Measurements from ENCODE around the gene DYRK1A.

DYRK1A gene

DNA sequence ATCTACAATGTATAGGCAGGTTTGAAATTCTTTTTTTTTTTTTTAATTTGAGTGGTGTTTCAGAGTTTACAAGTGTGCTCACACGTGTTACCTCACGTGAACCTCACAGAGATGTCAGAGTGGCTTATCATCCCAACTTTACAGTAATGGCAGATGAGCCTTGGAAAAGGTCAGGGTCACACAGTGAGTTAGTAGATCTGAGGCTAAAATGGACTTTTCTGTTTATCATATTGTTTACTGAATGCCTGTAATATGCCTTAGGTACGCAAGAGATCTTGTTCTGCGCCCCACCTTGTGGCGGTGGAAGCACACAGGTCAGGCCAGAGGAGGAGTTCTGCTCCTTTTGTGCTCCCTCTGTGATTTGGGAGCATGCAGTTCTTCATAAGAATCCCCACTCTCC lies 80.0 kb downstream of the DYRK1A start:
- Histone ChIP-seq H3K4me1 (peaks cover 15 to 53% (median 31%) of the 10 kb centered on the region in 10 experiments), H3K27ac (no peak overlapping the region), H3K4me2 (peak overlapping the region in 3 of 11 experiments; percentile 3 to 18 (median 6); a peak in 2 of 22 replicates), H3K4me3 (no peak overlapping the region), H3K9me3 (replicated peaks in 1 of 11) (peaks cover 0 to 20% (median 0%) of the 10 kb centered on the region in 11 experiments; a peak in 4 of 22 replicates), H3K9ac (0 out of 22 replicates have a peak overlapping the region, but pooled peaks of 1 of the 11 experiments have one; percentile 1), H3K36me3 (peaks cover 27 to 73% (median 53%) of the 10 kb centered on the region in 11 experiments), H3K27me3 (no peaks in the 10 kb centered on the region), H4K20me1 (peaks cover 69 to 100% (median 96%) of the 10 kb centered on the region in 11 experiments; a peak in 21 of 22 replicates)
- no peak for TF ChIP-seq Cebpa-rat (IDR thresholded peaks at IDR 0.05)

DNA sequence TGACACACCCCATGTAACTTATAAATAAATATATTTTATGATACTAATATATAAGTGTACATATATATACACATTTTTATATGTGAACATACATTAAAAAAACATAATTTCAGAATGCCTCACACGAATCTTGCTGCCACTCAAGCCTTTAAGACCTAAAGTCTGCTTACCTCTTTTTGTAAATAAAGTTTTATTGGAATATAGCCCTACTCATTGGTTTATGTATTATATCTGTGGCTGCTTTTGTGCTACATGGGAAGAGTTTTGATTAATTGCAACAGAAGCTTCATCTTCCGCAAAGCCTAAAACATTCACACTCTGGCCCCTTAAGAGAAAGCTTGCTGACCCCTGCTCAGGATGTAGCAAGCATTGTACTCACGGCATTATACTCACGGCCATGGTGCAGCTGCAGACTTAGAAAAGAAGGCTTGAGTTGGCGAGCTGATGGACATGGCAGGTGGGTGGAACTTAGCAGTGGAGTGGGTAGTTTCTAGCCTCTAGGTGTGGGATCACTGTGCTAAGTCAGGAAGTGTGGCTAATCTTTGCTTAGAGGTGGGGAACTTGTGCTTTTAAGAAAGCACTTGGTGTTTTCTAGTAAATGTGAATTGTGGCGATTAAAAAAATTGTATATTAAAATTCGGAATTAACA lies 80.8 kb downstream of the DYRK1A start:
- H3K27me3 ChIP-seq, result no peaks in the 10 kb centered on the region
- peaks cover 0 to 20% (median 0%) of the 10 kb centered on the region in 11 experiments; a peak in 4 of 22 replicates for H3K9me3 ChIP-seq (replicated peaks in 1 of 11)
- no peak overlapping the region for H3K9ac ChIP-seq
- H3K4me3 ChIP-seq, result no peak overlapping the region
- H3K27ac ChIP-seq, result no peak overlapping the region
- H3K4me1 ChIP-seq, result peaks cover 23 to 62% (median 40%) of the 10 kb centered on the region in 10 experiments
- H4K20me1 ChIP-seq, result peaks cover 76 to 100% (median 97%) of the 10 kb centered on the region in 11 experiments
- 0 out of 22 replicates have a peak overlapping the region, but pooled peaks of 1 of the 11 experiments have one; percentile 27 for H3K4me2 ChIP-seq
- TF ChIP-seq Cebpa-rat (IDR thresholded peaks at IDR 0.05), result no peak
- peaks cover 27 to 67% (median 49%) of the 10 kb centered on the region in 11 experiments for H3K36me3 ChIP-seq

DNA sequence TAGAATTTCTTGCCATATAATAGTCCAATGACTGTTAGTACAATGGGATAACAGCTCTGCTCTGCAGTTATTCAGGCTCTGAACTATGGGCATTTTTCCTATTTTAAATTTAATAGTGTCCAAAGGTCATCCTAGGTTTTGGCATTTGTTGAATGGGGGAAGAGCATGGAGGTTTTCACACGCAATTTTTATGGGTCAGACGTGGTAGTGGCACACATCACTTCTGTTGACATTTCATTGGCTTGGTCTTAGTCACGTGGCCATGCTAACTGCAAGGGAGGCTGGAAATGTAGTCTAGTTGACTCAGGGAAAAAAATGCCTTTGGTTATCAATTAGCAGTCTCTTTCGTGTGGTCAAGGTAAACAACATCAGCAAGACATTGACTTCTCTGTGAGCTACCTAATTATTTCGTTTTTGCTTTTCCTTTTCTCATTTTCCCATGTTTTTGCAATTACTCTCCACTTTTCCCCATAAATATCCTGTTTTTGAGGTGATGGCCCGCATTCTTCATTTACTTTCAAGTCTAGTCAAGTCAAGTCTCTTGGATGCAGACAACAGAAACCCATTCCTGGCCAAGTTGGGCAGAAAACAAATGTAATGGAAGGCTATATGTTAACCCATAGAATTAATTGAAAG lies 82.8 kb downstream of the DYRK1A start:
- Histone ChIP-seq H3K4me1 (peaks cover 33 to 64% (median 43%) of the 10 kb centered on the region in 10 experiments), H3K4me2 (peak overlapping the region in 2 of 11 experiments; percentile 3 to 7; a peak in 1 of 22 replicates), H3K4me3 (no peak overlapping the region), H3K9me3 (replicated peaks in 1 of 11) (peaks cover 0 to 20% (median 3%) of the 10 kb centered on the region in 11 experiments; a peak in 4 of 22 replicates), H4K20me1 (peaks cover 72 to 100% (median 96%) of the 10 kb centered on the region in 11 experiments), H3K27ac (no peak overlapping the region), H3K9ac (no peak overlapping the region), H3K27me3 (no peaks in the 10 kb centered on the region), H3K36me3 (peaks cover 18 to 48% (median 38%) of the 10 kb centered on the region in 11 experiments; a peak in 21 of 22 replicates)
- no peak for TF ChIP-seq Cebpa-rat (IDR thresholded peaks at IDR 0.05)

DNA sequence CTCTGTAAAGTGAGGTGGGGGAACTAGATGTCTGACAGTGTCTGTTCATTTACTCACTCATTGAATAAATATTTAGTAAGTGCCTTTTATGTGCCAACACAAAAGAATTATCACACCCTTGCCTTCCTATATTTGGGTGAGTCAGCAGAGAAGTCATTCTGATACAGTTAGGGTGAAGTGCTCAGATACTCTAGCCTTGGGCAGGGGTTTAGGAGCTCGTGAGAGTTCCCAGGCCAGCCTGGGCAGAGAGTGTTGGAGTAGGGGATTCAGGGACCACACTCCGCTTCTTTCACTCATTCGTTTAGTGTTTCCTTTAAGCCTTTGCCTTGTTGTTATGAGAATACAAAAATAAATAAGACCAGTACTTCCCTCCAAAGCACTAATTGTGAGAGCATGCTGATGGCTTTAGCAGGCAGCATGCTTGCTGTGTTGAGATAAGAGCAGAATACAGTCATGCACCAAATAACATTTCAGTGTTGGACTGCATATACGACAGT lies 83.9 kb downstream of the DYRK1A start:
- Histone ChIP-seq H3K27ac (peak overlapping the region in 2 of 11 experiments; percentile 12 to 15; a peak in 1 of 22 replicates), H3K4me1 (peaks cover 38 to 61% (median 48%) of the 10 kb centered on the region in 10 experiments), H3K27me3 (no peaks in the 10 kb centered on the region), H3K4me2 (peak overlapping the region in 5 of 11 experiments; percentile 0 to 13 (median 8); a peak in 5 of 22 replicates), H3K9me3 (replicated peaks in 1 of 11) (peaks cover 0 to 20% (median 3%) of the 10 kb centered on the region in 11 experiments; a peak in 4 of 22 replicates), H3K36me3 (peaks cover 18 to 52% (median 35%) of the 10 kb centered on the region in 11 experiments; a peak in 21 of 22 replicates), H4K20me1 (peaks cover 69 to 100% (median 95%) of the 10 kb centered on the region in 11 experiments), H3K4me3 (no peak overlapping the region), H3K9ac (no peak overlapping the region)
- TF ChIP-seq Cebpa-rat (IDR thresholded peaks at IDR 0.05), result no peak

DNA sequence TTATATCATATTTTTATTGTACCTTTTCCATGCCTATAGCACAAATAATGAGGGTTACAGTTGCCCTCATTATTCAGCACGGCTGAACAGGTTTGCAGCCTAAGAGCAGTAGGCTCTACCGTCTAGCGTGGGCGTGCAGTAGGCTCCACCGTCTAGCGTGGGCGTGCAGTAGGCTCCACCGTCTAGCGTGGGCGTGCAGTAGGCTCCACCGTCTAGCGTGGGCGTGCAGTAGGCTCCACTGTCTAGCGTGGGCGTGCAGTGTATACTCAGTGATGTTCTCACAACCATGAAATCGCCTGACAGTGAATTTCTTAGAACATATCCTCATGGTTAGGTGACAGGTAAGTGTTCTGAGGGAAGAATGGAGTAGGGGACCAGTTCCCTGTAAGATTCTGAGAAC lies 84.9 kb downstream of the DYRK1A start:
- Histone ChIP-seq H3K4me2 (peak overlapping the region; percentile 10 to 86 (median 72); a peak in 17 of 22 replicates), H3K36me3 (peaks cover 24 to 61% (median 44%) of the 10 kb centered on the region in 11 experiments), H3K9me3 (replicated peaks in 1 of 11) (peaks cover 0 to 20% (median 3%) of the 10 kb centered on the region in 11 experiments; a peak in 4 of 22 replicates), H3K4me1 (peaks cover 38 to 57% (median 48%) of the 10 kb centered on the region in 10 experiments), H3K9ac (no peak overlapping the region), H3K27ac (no peak overlapping the region), H3K27me3 (no peaks in the 10 kb centered on the region), H3K4me3 (no peak overlapping the region), H4K20me1 (peaks cover 69 to 100% (median 95%) of the 10 kb centered on the region in 11 experiments)
- no peak for TF ChIP-seq Cebpa-rat (IDR thresholded peaks at IDR 0.05)

DNA sequence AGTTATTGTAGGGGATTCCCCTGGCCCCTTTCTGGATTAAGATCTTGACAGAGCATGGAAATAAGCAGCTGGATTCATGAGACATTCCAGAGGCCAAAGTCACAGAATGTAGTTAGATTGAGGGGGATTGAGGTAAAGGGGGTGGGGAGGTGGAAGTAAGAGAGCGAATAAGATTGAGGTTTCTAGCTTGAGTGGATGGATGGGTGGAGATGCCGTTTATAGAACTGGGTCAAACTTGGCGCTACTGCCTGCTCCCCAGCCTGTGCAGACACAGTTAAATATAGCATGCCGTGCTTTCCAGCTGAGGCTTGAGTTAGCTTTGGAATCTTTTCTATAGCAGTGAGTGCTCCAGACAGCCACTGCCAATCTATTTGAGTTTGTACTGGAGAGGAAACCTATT lies 85.7 kb downstream of the DYRK1A start:
- Histone ChIP-seq H3K4me1 (peaks cover 40 to 56% (median 48%) of the 10 kb centered on the region in 10 experiments), H3K9me3 (replicated peaks in 1 of 11) (peaks cover 0 to 20% (median 3%) of the 10 kb centered on the region in 11 experiments; a peak in 4 of 22 replicates), H3K4me2 (peak overlapping the region; percentile 10 to 86 (median 72)), H3K9ac (peak overlapping the region in 5 of 11 experiments; percentile 8 to 42 (median 27); a peak in 6 of 22 replicates), H3K4me3 (peak overlapping the region in 2 of 10 experiments; percentile 25 to 33; a peak in 2 of 20 replicates), H4K20me1 (peaks cover 68 to 100% (median 95%) of the 10 kb centered on the region in 11 experiments), H3K36me3 (peaks cover 26 to 64% (median 48%) of the 10 kb centered on the region in 11 experiments), H3K27me3 (no peaks in the 10 kb centered on the region), H3K27ac (peak overlapping the region in 4 of 11 experiments; percentile 10 to 32 (median 18); a peak in 6 of 22 replicates)
- TF ChIP-seq Cebpa-rat (IDR thresholded peaks at IDR 0.05), result no peak

DNA sequence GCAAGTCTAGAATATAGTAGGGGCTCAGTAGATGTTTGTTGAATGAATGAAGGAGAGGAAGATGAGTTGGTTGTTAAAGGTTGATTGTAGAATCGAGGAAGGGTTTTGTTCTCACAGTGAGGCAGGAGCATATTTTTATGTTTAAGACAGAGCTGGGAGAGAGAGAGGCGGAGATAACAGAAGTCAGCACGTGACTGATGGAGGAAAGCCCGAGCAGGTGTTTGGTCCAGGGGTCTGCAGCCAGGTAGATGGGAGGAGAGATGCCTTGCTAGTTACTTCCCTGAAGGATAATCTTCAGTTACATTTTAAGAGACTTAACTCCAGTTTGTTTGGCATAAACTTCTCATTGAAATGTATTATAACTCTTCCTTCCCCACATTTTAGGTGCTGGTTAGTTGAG lies 86.8 kb downstream of the DYRK1A start:
- Histone ChIP-seq H3K4me2 (peak overlapping the region in 4 of 11 experiments; percentile 72 to 86 (median 80); a peak in 6 of 22 replicates), H3K4me1 (peaks cover 50 to 67% (median 57%) of the 10 kb centered on the region in 10 experiments), H4K20me1 (peaks cover 71 to 100% (median 95%) of the 10 kb centered on the region in 11 experiments), H3K27ac (no peak overlapping the region), H3K36me3 (peaks cover 23 to 60% (median 46%) of the 10 kb centered on the region in 11 experiments), H3K27me3 (no peaks in the 10 kb centered on the region), H3K9ac (no peak overlapping the region), H3K4me3 (no peak overlapping the region), H3K9me3 (replicated peaks in 1 of 11) (peaks cover 0 to 20% (median 3%) of the 10 kb centered on the region in 11 experiments; a peak in 4 of 22 replicates)
- TF ChIP-seq Cebpa-rat (IDR thresholded peaks at IDR 0.05), result no peak

DNA sequence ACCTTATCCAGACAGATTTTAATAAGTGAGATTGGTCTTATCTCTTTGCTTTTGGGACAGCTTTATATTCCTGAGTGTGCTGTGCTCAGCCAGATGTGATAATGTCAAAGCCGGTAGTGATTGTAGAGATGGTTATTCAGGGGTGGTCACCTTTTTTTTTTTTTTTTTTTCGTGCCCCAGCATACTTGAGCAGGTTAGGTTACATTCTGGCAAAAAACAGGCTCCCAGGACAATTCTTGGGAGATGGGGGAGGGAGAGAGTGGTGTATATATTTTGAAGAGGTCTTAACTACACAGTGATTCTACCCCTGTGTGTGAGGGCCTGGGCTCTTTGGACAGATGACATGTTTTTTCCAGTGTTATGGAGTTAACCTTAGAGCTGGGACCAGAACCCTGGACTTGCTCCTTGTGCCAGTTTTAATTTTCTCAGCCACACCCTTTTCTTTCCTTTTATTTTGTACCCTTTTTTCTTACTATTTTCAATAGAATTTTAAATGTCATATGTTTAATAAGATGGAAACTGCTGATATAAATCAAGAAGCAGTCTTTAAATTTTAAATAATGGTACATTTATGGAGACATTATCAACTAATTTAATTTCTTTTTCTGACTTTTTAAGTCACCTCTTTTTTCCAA lies 88.4 kb downstream of the DYRK1A start:
- peaks cover 76 to 100% (median 95%) of the 10 kb centered on the region in 11 experiments for H4K20me1 ChIP-seq
- H3K27ac ChIP-seq, result peak overlapping the region in 2 of 11 experiments; percentile 42 to 48; a peak in 3 of 22 replicates
- peaks cover 0 to 6% (median 0%) of the 10 kb centered on the region in 11 experiments; a peak in 3 of 22 replicates for H3K9me3 ChIP-seq (replicated peaks in 1 of 11)

More for the DNA sequence above, 88.4 kb downstream of the DYRK1A start:
- H3K36me3 ChIP-seq, result peaks cover 15 to 48% (median 31%) of the 10 kb centered on the region in 11 experiments; a peak in 21 of 22 replicates
- no peaks in the 10 kb centered on the region for H3K27me3 ChIP-seq
- TF ChIP-seq Cebpa-rat (IDR thresholded peaks at IDR 0.05), result no peak
- peak overlapping the region in 3 of 11 experiments; percentile 8 to 19 (median 18); a peak in 4 of 22 replicates for H3K4me2 ChIP-seq
- peaks cover 55 to 73% (median 69%) of the 10 kb centered on the region in 10 experiments for H3K4me1 ChIP-seq
- no peak overlapping the region for H3K4me3 ChIP-seq
- no peak overlapping the region for H3K9ac ChIP-seq
